ENCODE results near the gene HOXB5. TPM values are rescaled to one million over a fixed set of nuclear protein-coding genes. Genes with fewer than 3 reads are reported as not detected.

The HOXB5 gene
- total RNA-seq, 2 experiments from 2014 or later, result not detected

- Mint-ChIP-seq H3K4me1 (ENCODE audit: low read depth) (peaks cover 7% of the 10 kb centered on the region), H3K9me3 (no peaks in the 10 kb centered on the region), H3K27ac (no peak overlapping the region), H3K27me3 (ENCODE audit: low read depth) (peaks cover 71% of the 10 kb centered on the region), H3K36me3 (ENCODE audit: low read depth) (no peaks in the 10 kb centered on the region), H3K4me3 (peak overlapping the region; percentile 86)
- CTCF ChIA-PET, result interaction anchor here (0.6 to 3.5 kb wide), 2 partner anchors 9 to 218 kb away, joined by 3 to 29 read pairs; no protein-coding TSS in a partner anchor
- intact Hi-C loops (cut with micrococcal nuclease), result no loop called here
- DNase-seq, result no peak
Observed at GRCh38 chr17:48627118-48627597, 33.6 kb upstream of the HOXB5 start.

GRCh38 chr17:48626245-48627117, 32.9 kb upstream of the HOXB5 start, which contains the start of gene HOXB9:
HOXB9 (minus strand) TSS chr17:48626358; CDS start chr17:48626269, 89 bp downstream.
- Mint-ChIP-seq H3K9me3 (no peaks in the 10 kb centered on the region), H3K27me3 (ENCODE audit: low read depth) (peaks cover 70% of the 10 kb centered on the region), H3K4me3 (peak within 1 kb of the TSS; percentile 86)

GRCh38 chr17:48625495-48626244, 32.1 kb upstream of the HOXB5 start:
- peak; percentile 55 for DNase-seq
- Mint-ChIP-seq H3K4me1 (ENCODE audit: low read depth) (peaks cover 7% of the 10 kb centered on the region), H3K4me3 (peak overlapping the region; percentile 86), H3K9me3 (no peaks in the 10 kb centered on the region), H3K36me3 (ENCODE audit: low read depth) (no peaks in the 10 kb centered on the region), H3K27ac (no peak overlapping the region), H3K27me3 (ENCODE audit: low read depth) (peaks cover 71% of the 10 kb centered on the region)
- CTCF ChIA-PET, result interaction anchor here (0.5 to 3.5 kb wide), 8 partner anchors 10 to 186 kb away, joined by 3 to 29 read pairs (median 4); no protein-coding TSS in a partner anchor
- intact Hi-C loops (cut with micrococcal nuclease), result loop anchor here (1.0 kb wide), 2 partner anchors 10 to 12 kb away; no protein-coding TSS in a partner anchor

More at GRCh38 chr17:48626245-48627117, 32.9 kb upstream of the HOXB5 start, which contains the start of gene HOXB9:
- no peaks in the 10 kb centered on the region for H3K36me3 Mint-ChIP-seq (ENCODE audit: low read depth)
- CTCF ChIA-PET, result interaction anchor here (0.5 to 3.5 kb wide), 7 partner anchors 9 to 600 kb away, joined by 3 to 29 read pairs (median 3); no protein-coding TSS in a partner anchor
- intact Hi-C loops (cut with micrococcal nuclease), result loop anchor here (1.0 kb wide), 2 partner anchors 9 to 13 kb away; no protein-coding TSS in a partner anchor
- H3K4me1 Mint-ChIP-seq (ENCODE audit: low read depth), result peaks cover 7% of the 10 kb centered on the region
- peak; percentile 73 for DNase-seq
- H3K27ac Mint-ChIP-seq, result peak within 1 kb of the TSS; percentile 73

- intact Hi-C loops (cut with micrococcal nuclease), result no loop called here
- Mint-ChIP-seq H3K27ac (no peak overlapping the region), H3K9me3 (no peaks in the 10 kb centered on the region), H3K4me3 (peak overlapping the region; percentile 86), H3K36me3 (ENCODE audit: low read depth) (no peaks in the 10 kb centered on the region), H3K27me3 (ENCODE audit: low read depth) (peaks cover 72% of the 10 kb centered on the region), H3K4me1 (ENCODE audit: low read depth) (peaks cover 7% of the 10 kb centered on the region)
- CTCF ChIA-PET, result interaction anchor here (0.7 to 3.5 kb wide), 7 partner anchors 10 to 38 kb away, joined by 3 to 29 read pairs (median 4); partner anchors contain the start of gene HOXB8
- DNase-seq, result peak; percentile 61
Observed at GRCh38 chr17:48624544-48625494, 31.2 kb upstream of the HOXB5 start.

GRCh38 chr17:48624118-48624517, 30.5 kb upstream of the HOXB5 start:
- CTCF ChIA-PET, result interaction anchor here (0.7 to 3.0 kb wide), 6 partner anchors 9 to 355 kb away, joined by 3 to 12 read pairs (median 4); partner anchors contain the start of genes HOXB5 and HOXB8
- DNase-seq, result no peak
- Mint-ChIP-seq H3K4me3 (peak overlapping the region; percentile 47), H3K27me3 (ENCODE audit: low read depth) (peaks cover 72% of the 10 kb centered on the region), H3K36me3 (ENCODE audit: low read depth) (no peaks in the 10 kb centered on the region), H3K4me1 (ENCODE audit: low read depth) (peaks cover 11% of the 10 kb centered on the region), H3K27ac (no peak overlapping the region), H3K9me3 (no peaks in the 10 kb centered on the region)
- intact Hi-C loops (cut with micrococcal nuclease), result no loop called here

- CTCF ChIA-PET, result interaction anchor here (0.7 to 3.0 kb wide), 6 partner anchors 8 to 354 kb away, joined by 3 to 12 read pairs (median 4); partner anchors contain the start of genes HOXB5 and HOXB8
- intact Hi-C loops (cut with micrococcal nuclease), result no loop called here
- Mint-ChIP-seq H3K36me3 (ENCODE audit: low read depth) (no peaks in the 10 kb centered on the region), H3K27me3 (ENCODE audit: low read depth) (peaks cover 71% of the 10 kb centered on the region), H3K4me1 (ENCODE audit: low read depth) (peaks cover 16% of the 10 kb centered on the region), H3K27ac (no peak overlapping the region), H3K4me3 (no peak overlapping the region), H3K9me3 (no peaks in the 10 kb centered on the region)
- no peak for DNase-seq
Observed at GRCh38 chr17:48623583-48623982, 30.0 kb upstream of the HOXB5 start.

- intact Hi-C loops (cut with micrococcal nuclease), result no loop called here
- peaks cover 22% of the 10 kb centered on the region for H3K4me1 Mint-ChIP-seq (ENCODE audit: low read depth)
- CTCF ChIA-PET, result interaction anchor here (0.6 to 3.0 kb wide), 4 partner anchors 10 to 262 kb away, joined by 3 to 12 read pairs (median 4); no protein-coding TSS in a partner anchor
- H3K27me3 Mint-ChIP-seq (ENCODE audit: low read depth), result peaks cover 71% of the 10 kb centered on the region
- H3K27ac Mint-ChIP-seq, result no peak overlapping the region
- H3K4me3 Mint-ChIP-seq, result no peak overlapping the region
- H3K36me3 Mint-ChIP-seq (ENCODE audit: low read depth), result no peaks in the 10 kb centered on the region
- DNase-seq, result no peak
- no peaks in the 10 kb centered on the region for H3K9me3 Mint-ChIP-seq
Observed at GRCh38 chr17:48622857-48623256, 29.3 kb upstream of the HOXB5 start.

GRCh38 chr17:48621410-48622392, 28.1 kb upstream of the HOXB5 start:
- H3K27ac Mint-ChIP-seq, result no peak overlapping the region
- H3K27me3 Mint-ChIP-seq (ENCODE audit: low read depth), result peaks cover 72% of the 10 kb centered on the region
- CTCF ChIA-PET, result interaction anchor here (0.5 to 3.0 kb wide), 5 partner anchors 8 to 546 kb away, joined by 3 to 12 read pairs (median 5); no protein-coding TSS in a partner anchor
- no peaks in the 10 kb centered on the region for H3K36me3 Mint-ChIP-seq (ENCODE audit: low read depth)
- DNase-seq, result no peak
- intact Hi-C loops (cut with micrococcal nuclease), result no loop called here
- H3K4me3 Mint-ChIP-seq, result no peak overlapping the region
- H3K9me3 Mint-ChIP-seq, result no peaks in the 10 kb centered on the region
- peaks cover 25% of the 10 kb centered on the region for H3K4me1 Mint-ChIP-seq (ENCODE audit: low read depth)

GRCh38 chr17:48620461-48621139, 27.0 kb upstream of the HOXB5 start:
- DNase-seq, result no peak
- CTCF ChIA-PET, result interaction anchor here (1.0 kb wide), 1 partner anchor 74 kb away, joined by 3 read pairs; no protein-coding TSS in a partner anchor

More at GRCh38 chr17:48620461-48621139, 27.0 kb upstream of the HOXB5 start:
- no peaks in the 10 kb centered on the region for H3K36me3 Mint-ChIP-seq (ENCODE audit: low read depth)
- H3K9me3 Mint-ChIP-seq, result no peaks in the 10 kb centered on the region
- intact Hi-C loops (cut with micrococcal nuclease), result no loop called here
- H3K27me3 Mint-ChIP-seq (ENCODE audit: low read depth), result peaks cover 78% of the 10 kb centered on the region
- no peak overlapping the region for H3K4me3 Mint-ChIP-seq
- H3K4me1 Mint-ChIP-seq (ENCODE audit: low read depth), result peaks cover 23% of the 10 kb centered on the region
- no peak overlapping the region for H3K27ac Mint-ChIP-seq
